DMS153 treated with DMSO at 0.1 percent for 48 hours (cell line): ENCODE data around the gene JAKMIP1.

Source experiments
- DNase-seq: peaks from one replicate; lab custom pipeline; 2025; ENCODE audit not compliant: unreplicated experiment; lab: John Stamatoyannopoulos, UW

Gene JAKMIP1

DNA sequence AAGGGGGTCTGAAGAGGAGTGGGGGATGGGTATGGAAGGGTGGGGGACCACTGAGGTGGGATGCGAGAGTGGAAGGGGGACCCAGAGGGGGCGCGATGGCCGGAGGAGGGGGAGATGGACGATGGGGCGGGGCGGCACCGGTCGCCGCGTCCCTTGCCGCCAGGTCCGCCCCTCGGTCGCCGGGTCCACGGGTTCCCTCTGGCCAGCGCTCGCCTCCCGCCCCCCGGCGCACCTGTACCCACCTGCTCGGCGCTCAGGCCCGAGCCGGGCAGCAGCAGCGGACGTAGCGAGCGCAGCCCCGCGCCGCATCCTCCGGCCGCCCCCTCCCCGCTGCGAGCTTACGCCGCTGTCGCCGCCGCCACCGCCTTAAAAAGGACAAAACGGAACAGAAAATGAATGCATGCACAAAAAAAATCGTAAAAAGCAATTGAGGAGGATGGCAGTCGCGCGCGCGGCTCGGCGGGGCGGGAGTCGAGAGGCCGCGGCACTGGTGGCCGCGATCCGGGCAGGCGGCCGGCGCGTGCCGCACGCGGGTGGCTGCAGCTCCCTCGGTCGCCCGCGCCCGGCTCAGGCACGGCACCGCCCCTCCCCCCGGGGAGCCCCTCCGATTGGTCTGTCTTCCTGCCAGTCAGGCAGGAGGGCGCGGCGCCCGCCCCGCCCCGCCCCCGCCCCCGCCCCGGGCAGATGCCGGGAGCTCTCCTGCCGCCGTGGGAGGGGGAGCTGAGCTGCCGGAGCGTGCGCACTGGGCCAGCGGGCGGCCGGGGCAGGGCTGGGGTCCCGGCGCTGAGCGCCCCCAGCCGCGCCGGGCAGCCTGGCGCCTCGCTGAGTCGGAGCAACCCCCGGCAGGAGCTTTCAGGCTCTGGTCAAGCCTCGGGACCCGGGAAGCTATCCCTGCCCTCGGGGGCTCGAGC, at the start of gene JAKMIP1:
TSS of gene JAKMIP1 (minus strand) at position 539 of the 911 bp plus-strand sequence. CDS start 87,699 bp downstream, outside the sequence.
- DNase-seq: no peak

DNA sequence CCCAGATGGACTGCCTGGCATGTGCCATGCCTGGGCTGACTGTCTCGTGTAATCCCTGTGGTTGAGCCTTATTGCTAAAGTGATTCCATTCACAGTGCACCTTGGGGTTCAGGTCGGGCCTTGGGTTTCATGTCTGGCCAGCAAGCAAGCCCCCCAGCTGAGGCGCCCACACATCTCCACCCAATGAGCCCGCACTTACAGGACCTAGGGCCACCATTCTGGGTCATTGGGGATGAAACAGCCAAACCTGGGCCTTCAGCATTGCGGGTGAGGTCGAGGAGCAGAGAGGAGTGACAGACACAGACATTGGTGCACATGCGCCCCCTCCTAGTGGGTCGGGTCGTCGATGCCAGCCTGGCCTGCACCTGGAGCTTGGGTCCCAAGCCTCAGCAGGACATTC, 48.0 kb upstream of the JAKMIP1 start:
- no peak for DNase-seq

DNA sequence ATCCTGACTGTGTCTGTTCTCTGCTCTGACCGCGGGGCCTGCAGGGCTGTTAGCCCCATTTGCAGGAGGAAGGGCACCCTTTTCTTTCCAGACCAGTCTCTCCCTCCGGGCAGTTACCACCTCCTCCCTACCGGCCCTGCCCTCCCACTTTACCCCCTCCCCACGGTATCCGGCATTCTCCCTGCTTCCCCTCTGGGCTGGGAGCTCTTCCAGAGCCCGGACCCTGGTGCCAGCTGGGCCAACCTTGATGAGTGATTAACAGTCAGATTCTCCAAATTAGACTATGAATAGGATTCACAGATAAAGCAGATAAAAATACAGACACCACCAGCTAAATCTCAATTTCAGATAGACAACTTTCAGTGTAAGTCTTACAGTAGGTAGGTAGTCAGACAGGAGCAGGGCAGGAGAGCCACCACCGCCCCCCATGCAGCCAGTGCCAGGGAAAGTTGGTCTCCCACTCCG, 45.9 kb upstream of the JAKMIP1 start:
- no peak for DNase-seq

DNA sequence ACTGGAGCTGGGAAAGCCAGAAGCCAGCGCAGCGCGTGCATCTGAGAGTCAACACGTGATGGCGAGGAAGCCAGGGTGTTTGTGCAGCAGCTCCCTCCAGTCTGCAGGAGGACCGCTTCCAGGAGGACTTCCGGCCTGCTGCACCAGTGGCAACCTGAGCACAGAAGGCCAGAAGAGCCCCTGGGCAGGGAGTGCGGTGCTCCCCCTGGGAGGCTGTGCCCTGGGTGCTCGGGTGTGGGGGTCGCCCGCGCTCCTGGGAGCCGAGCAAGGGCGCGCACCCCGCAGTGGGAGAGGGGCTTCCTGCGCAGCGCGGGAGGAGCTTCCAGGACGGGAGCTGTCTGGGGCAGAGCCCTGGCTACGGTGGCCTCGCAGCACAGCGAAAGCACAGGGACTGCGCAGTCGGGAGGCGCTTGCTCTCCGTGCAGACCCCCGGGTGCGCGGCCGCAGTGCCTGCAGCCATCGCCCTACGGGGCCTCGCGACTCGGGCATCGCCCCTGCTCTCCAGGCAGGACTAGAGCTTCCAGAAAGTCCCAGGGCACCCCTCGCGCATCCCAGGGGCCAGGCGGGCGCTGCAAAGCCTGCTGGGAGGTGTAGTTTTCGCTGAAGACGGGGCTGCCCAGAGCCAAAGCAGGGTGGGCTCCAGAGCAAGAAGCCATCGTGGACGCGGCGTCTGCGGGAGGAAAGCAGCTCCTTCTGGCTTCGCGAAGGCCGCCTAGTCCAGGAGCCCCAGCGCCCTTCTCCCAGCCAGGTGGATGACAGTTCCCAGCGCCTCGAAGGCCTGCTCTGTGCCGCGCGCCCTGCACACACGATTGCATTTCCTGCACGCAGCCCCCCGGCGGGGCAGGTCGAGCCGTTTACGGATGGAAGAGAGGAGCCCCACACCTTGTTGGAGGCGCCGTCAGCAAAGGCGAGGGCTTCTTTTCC, 45.2 kb upstream of the JAKMIP1 start:
- DNase-seq: no peak

DNA sequence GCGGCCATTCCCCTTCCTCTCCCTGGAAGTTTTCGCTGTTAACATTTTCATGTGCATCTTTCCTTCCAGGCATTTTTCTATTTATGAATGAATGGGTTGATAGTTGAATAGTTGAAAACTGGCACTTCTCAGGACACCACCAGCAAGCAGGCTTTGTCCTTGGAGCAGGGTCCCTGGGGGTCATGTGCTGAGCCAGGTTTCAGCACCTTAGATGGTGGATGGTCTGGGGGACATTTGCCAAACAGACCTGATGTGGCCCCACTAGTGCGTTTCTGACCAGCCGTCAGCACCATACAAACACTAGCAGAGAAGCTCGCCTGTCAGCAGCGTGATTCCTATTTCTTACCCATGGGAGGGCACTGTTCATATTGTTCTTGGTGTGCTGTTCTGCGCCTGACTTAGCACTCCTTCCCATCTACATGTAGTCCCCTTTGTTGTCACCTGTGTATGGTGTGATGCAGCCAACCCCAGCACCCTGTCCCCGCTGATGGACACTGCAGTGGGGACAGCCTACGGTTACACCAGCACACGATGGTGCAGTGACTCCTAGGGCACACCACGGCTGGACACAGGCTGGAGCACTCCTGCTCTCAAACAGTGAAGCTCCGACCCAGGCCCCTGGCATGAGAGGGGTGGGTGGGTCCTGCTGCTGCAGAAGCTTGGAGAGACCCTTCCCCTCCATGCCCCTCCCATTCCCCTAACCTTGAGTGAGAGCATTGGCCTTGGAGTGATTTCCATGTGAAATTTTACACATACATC, 42.1 kb upstream of the JAKMIP1 start:
- no peak for DNase-seq

DNA sequence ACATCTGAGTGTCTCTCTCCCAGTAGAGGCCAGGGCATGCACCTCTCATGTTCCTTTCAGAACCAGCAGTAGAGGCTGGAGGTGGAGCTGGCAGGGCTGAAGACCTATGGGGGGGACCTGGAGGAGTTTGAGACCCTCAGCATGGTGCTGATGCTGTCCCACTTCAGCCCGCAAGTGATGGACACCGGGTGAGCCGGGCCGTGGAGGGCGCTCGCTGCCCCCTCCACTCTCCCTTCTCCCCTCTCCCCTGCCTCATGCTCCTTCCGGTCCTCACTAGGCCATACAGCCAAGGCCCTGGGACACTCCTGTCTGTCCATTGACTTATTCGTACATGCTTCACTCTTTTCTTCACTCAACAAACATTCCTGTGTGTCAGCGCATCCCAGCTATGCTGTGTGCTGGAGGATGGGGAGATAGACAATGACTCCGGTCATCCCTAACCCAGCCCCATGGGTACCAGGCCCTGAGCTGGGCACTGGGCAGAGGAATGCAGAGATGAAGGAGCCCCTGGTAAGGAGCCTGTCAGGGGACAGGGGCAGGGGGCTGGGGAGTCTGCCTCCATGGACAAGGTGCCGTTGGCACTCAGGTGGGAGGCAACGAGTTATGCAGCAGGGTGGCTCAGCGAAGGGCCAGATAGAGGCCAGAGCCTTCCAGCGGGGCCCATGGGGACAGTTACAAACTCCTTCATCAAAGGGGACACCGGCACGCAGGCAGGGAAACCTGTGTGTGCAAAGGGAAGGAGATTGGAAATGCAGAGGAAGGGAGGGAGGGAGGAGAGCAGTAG, 40.9 kb upstream of the JAKMIP1 start:
- no peak for DNase-seq

DNA sequence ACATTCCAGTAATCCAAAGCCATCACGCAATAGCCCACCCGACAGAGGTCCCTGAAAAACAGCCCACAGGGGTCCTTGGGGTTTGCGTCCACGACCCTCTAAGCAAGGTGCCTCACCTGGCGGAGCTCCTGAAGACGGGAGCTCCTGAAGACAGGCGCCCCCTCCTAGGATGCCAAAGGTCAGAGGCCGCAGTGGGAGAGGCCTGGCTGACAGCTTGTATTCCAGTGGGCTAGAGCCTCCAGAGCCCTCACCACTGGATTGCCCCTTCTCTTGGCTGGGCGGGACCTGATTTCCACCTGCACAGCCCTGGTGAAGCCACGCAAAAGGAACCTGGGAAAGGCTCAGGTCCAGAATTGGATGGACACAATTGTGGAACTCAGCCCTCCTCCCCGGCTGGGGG, 39.6 kb upstream of the JAKMIP1 start:
- no peak for DNase-seq

DNA sequence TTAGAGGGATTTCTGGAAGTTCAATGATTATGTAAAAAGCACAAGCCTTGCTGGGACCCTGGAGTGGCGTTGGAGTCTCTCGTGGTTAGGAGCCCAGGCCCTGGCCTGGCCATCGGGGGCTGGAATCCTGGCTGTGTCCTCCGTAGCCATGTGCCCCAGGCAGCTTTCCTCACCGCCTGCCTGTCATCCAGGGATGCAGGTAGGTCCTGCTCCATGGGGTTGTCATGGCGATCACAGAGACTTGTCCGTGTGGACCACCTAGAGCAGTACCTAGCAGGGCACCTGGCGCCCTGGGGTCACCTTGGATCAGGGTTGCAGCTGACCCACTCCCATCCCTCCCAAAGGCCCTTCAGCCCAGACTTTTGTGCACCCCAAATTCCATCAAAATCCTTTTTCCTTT, 39.1 kb upstream of the JAKMIP1 start:
- no peak for DNase-seq

DNA sequence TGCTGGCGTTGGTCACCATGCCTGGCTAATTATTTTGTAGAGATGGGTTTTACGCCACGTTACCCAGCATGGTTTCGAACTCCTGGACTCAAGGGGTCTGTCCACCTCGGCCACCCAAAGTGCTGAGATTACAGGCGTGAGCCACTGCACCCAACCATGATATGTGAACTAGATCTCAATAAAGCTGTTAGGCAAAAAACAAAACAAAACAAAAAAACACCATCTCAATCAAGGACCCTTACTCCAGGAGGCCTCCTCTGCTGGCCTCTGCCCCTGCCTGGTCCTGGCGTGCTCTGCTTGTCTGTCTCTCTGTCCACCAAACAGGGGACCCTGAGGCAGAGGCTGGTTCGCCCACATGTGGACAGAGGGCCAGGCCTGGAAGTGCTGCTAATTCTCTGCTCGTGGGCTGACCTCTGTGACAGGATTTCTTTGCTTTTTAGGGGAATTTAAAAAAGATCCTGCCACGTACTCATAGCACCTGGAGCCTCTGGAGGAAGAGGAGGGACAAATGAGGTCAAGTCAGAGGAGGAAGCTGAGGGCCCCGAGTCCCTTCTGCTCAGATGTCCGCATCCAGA, 36.6 kb upstream of the JAKMIP1 start:
- no peak for DNase-seq

DNA sequence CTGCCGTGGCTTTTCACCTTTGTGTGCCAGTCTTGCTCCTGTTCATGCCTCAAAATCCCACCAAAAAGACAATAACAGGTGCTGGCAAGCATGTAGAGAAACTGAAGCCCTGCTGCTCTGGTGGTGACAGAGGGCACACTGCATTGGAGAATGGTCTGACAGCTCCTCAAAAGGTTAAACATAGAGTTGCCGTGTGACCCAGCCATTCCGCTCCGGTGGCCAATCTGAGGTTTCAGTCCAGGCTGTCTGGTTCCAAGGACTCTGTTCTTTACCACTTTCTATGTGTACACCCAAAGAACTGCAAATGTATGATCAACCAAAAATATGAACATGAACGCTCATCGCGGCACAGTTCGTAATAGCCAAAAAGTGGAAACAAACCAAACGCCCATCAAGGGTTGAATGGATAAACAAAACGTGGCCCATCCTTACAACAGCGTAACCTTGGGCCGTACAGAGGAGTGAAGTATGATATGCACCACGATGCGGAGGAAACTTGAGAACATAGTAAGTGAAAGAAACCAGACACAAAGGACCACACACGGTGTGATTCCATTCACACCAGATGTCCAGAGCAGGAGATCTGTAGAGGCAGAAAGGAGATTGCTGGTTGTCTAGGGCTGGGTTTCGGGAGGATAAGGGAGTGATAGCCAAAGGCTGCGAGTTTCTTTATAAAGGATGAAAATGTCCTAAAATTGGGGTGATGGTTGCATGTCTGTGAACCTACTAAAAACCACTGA, 35.7 kb upstream of the JAKMIP1 start:
- no peak for DNase-seq

DNA sequence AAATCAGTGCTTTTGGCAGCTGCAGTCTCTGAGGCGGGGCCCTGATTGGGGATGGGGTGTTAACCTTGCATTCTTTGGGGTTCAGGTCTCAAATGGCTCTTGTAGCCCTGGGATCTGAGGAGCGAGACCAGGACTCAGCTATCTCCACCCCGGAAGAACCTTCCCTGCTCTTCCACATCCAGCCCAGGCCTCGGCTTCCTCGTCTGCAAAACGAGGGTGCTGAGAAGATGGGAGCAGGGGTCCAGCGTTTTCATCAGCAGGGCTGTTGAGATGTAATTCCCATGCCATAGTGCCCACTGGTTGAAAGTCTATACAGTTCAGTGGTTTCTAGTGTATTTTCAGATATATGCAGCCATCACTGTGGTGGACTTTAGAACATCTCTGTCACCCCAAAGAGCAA, 34.7 kb upstream of the JAKMIP1 start:
- no peak for DNase-seq

DNA sequence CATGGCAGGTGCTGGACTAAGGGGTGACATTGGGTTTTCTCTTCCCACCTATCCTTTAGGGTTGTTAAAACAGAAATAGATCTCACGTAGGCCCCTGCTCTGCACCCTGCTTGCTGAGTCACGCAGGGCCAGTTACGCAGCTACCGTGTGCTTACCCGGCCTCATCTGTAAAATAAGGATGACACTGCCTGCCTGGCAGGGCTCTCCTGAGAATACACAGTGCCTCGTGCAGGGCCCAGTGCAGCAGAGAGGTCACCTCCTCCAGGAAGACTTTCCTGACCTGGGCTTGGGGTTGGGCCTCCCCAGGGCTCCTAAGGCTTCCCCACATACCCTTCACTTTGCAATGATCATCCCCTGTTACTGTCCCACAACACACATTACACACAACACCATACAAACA, 33.6 kb upstream of the JAKMIP1 start:
- no peak for DNase-seq

DNA sequence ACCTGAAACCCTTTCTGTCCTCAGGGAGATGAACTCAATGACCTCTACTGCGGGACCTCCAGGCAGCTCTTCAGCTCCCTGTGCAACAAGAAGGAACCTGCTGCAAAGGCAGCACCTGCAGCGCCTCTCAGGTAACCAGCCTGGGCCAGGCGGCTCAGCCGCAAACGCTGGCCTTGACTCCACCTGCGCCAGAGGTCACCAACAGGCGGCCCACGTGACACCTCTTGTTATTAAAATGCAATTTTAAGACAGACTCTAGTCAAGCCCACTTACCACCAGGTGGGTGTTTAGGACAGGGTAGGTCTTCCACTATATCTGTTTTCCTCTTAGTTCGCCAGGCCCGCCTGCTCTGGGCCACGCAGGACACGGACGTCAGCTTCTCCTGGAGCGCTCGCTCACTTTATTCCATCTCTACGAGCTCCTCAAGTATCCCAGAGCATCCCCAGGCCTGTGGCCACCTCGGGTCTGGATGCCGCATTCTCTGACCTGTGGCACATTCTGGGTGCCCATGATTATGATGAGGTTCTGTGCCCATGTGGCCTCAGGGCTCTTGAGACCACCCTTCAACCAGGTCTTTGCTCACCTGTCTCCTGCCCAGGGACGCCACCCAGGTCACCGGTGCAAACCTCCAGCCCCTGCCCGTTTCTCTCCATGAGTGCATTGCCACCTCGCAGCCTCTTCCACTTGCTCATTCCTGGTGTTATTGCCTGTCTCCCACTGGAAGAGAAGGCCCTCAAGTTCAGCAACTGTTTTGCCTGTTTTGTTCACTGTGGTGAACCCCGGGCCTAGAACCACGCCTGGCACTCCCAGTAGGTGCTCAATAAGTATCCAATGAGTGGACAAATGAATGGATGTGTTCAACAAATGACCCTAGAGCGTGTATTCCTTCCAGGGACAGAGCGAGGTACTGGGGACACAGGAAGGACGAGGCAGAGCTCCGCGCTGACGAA, 32.8 kb upstream of the JAKMIP1 start:
- no peak for DNase-seq

DNA sequence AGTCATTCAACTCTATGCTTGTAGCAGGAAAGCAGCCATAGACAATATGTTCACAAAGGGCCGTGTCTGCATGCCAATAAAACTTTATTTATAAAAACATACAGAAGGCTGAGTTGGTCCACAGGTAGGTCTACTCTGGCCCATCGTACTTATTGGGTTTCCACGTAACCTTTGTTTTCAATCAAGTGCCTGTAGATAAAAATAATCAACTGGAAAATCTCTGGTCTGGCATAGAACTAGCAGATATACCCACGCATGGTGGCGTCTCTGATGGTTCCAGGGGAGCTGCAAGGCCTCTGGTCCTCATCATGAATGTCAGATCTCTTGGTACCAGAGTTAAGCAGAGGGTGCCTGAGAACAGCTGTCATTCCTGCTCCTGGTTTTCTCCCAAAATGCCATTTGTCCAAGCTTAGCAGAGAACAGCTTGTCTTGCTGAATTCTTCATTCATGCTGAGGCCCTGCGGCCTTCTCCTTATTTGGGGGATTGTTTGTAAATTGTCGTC, 31.4 kb upstream of the JAKMIP1 start:
- no peak for DNase-seq

DNA sequence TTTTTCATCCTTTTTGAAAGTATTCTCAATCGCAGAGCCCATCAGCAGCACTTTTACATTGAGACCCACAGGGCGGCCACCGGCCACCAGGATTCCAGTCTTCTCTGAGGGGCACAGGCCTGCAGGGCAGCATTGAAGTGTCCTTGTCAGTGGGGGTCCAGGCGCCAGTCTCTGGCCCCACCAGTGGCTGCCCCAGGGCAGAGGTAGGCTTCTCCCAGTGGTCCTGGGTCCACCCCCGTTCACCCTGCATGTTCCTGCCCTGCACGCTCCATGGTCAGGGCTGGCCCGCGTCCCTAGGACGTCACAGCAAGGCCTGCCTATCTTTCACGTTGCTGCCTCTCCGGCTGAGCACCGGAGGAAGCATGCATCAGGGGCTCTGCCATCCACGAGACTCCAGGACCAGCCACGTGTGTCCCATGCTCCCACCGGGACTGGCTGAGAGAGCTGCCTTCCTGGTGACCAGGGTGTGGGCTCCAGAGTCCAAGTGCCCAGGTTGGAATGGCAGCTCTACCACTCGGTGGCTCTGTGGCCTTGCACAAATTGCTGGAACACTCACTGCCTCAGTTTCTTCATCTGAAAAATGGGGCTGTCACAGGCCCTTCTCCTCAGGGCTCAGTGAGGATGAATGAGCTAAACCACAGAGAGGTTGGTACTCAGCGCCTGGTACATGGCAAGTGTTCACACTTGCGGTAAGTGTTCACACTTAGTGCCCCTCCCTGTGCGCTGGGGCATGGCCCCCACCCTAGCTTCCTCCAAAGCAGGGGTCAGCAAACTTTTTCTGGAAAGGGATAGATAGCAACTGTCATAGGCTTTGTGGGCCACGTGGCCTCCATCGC, 30.7 kb upstream of the JAKMIP1 start:
- no peak for DNase-seq

DNA sequence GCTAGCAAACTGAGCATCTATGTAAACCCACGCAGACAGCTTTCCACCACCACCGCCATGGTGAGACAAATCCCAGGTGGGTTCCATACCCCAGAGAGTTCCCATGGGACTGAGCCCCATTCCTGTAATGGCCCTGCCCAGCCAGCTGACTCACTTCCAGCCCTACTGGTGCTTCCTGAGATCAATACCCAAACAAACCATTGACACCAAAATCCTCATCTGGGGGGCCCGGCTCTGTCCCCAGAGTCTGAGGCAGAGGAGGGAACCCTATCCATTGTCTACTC, 30.1 kb upstream of the JAKMIP1 start:
- DNase-seq: no peak
